Hepatocyte (in vitro differentiated cells): ENCODE measurements around the gene TMEM176A. TPM values are rescaled to one million over a fixed set of nuclear protein-coding genes. Genes with fewer than 3 reads are reported as not detected.

Experiments used
- DNase-seq: peaks from one replicate; pipeline ENCODE4 v3.0.0-alpha.2; 2016; ENCODE audit warnings: low spot score
- H2AFZ ChIP-seq: fragments of 200-600 bp; sonication (generic); 2 replicates; pipeline ENCODE4 v1.6.0; 2016; ENCODE audit warnings: antibody characterized with exemption, mild to moderate bottlenecking
- H3K27ac ChIP-seq: fragments of 200-600 bp; sonication (generic); 2 replicates; pipeline ENCODE4 v1.5.1; 2016; ENCODE audit warnings: mild to moderate bottlenecking
- H3K27me3 ChIP-seq: fragments of 200-600 bp; sonication (generic); 2 replicates; pipeline ENCODE4 v1.6.1; 2016
- H3K36me3 ChIP-seq: fragments of 200-600 bp; sonication (generic); replicated peaks from 2 replicates; pipeline ENCODE4 v1.5.1; 2016; ENCODE audit warnings: low read depth; ENCODE audit not compliant: insufficient read depth
- H3K4me1 ChIP-seq: fragments of 200-600 bp; sonication (generic); 2 replicates; pipeline ENCODE4 v1.5.1; 2016; ENCODE audit warnings: mild to moderate bottlenecking, moderate library complexity; ENCODE audit not compliant: insufficient read depth
- H3K4me2 ChIP-seq: fragments of 200-600 bp; sonication (generic); 2 replicates; pipeline ENCODE4 v1.6.0; 2016
- H3K4me3 ChIP-seq: fragments of 200-600 bp; sonication (generic); 2 replicates; pipeline ENCODE4 v1.5.1; 2016; ENCODE audit warnings: mild to moderate bottlenecking
- H3K79me2 ChIP-seq: fragments of 200-600 bp; sonication (generic); 2 replicates; pipeline ENCODE4 v1.6.0; 2017; ENCODE audit warnings: mild to moderate bottlenecking
- H3K9me2 ChIP-seq: fragments of 200-600 bp; sonication (generic); replicated peaks from 2 replicates; pipeline ENCODE4 v1.6.0; 2017; ENCODE audit warnings: mild to moderate bottlenecking; ENCODE audit not compliant: insufficient read depth
- H3K9me3 ChIP-seq: fragments of 200-600 bp; sonication (generic); 2 replicates; pipeline ENCODE4 v1.5.1; 2016; ENCODE audit warnings: low read depth, mild to moderate bottlenecking
- H4K20me1 ChIP-seq: fragments of 200-600 bp; sonication (generic); 2 replicates; pipeline ENCODE4 v1.6.0; 2016; ENCODE audit warnings: mild to moderate bottlenecking; ENCODE audit not compliant: insufficient read depth, poor library complexity, severe bottlenecking
- EZH2 ChIP-seq: fragments of 200-600 bp; sonication (generic); IDR thresholded peaks from 2 replicates; pipeline ENCODE4 v1.6.1; 2016; ENCODE audit warnings: antibody characterized with exemption, mild to moderate bottlenecking, borderline replicate concordance
- EZH2phosphoT487 ChIP-seq: fragments of 200-600 bp; sonication (generic); IDR thresholded peaks from one replicate; pipeline ENCODE4 v1.6.1; 2018; ENCODE audit warnings: antibody characterized with exemption, mild to moderate bottlenecking, low read depth, moderate library complexity; ENCODE audit not compliant: unreplicated experiment, severe bottlenecking
- WGBS: methylation state at CpG from one replicate; pipeline ENCODE4 v1.1.6; 2016; ENCODE audit warnings: low lambda C conversion rate; ENCODE audit errors: missing lambda C conversion rate; 5-methylcytosine and 5-hydroxymethylcytosine counted together
- polyA plus RNA-seq: library from polyadenylated mRNA; unstranded; fragments of >200 nt; fragmentation: Nextera tagmentation; extraction: Ambion mirVana; gene quantifications from 2 replicates; pipeline ENCODE4 v1.2.1, GENCODE V29; 2016
- total RNA-seq: library from RNA; depleted of rRNA; stranded (reverse); fragments of >200 nt; gene quantifications from 2 replicates; pipeline ENCODE4 v1.2.3, GENCODE V29; 2014
- TF ChIP-seq, protein P1 (sequence below): fragments of 200-600 bp; sonication (generic); IDR thresholded peaks from 2 replicates; pipeline ENCODE4 v1.5.1; 2016; ENCODE audit warnings: antibody characterized with exemption, mild to moderate bottlenecking; ENCODE audit not compliant: poor library complexity

The TMEM176A gene
- total and polyA plus RNA-seq, 2 experiments from 2014 or later, result 202 to 343 TPM

DNA sequence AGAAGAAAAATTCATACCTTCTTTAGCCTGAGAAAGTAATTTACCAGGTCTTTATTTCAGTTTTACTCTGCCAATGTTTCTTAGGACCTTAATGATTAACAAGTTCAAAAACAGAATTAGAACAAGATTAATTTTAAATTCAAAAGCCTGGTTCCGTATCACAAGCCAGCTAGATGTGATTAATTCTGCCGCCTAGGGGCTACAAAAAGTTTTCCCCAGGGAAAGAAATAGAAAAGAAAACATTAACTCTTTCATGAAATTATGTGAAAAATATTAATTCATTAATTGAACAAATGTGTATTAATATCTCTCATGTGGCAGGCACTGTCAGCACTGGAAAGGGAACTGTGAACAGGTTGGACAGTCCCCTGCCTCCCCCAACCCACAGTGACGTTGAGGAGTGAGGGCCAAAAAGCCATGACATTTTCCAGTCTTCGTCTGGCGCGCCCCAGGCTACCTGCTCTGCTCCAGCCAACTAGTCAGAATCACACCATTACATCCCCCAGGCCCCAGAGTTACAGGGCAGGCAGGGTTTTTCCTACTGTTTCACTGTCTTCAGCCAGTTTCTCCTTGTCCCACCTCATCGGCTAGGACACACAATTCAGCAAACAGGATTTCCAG lies 20.1 kb downstream of the TMEM176A start:
- Histone ChIP-seq H3K27ac (no peak overlapping the region), H3K9me2 (no peaks in the 10 kb centered on the region), H3K79me2 (no peaks in the 10 kb centered on the region), H3K4me3 (no peak overlapping the region), H3K36me3 (no peaks in the 10 kb centered on the region), H3K27me3 (no peaks in the 10 kb centered on the region), H3K4me2 (no peak overlapping the region), H3K4me1 (no peaks in the 10 kb centered on the region), H3K9me3 (peaks cover 7% of the 10 kb centered on the region), H2AFZ (no peak overlapping the region), H4K20me1 (no peaks in the 10 kb centered on the region)
- TF ChIP-seq EZH2, result no peak
- TF ChIP-seq, protein P1, sequence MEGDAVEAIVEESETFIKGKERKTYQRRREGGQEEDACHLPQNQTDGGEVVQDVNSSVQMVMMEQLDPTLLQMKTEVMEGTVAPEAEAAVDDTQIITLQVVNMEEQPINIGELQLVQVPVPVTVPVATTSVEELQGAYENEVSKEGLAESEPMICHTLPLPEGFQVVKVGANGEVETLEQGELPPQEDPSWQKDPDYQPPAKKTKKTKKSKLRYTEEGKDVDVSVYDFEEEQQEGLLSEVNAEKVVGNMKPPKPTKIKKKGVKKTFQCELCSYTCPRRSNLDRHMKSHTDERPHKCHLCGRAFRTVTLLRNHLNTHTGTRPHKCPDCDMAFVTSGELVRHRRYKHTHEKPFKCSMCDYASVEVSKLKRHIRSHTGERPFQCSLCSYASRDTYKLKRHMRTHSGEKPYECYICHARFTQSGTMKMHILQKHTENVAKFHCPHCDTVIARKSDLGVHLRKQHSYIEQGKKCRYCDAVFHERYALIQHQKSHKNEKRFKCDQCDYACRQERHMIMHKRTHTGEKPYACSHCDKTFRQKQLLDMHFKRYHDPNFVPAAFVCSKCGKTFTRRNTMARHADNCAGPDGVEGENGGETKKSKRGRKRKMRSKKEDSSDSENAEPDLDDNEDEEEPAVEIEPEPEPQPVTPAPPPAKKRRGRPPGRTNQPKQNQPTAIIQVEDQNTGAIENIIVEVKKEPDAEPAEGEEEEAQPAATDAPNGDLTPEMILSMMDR, result no peak
- no peak for TF ChIP-seq EZH2phosphoT487
- no peak for DNase-seq
- 73% methylated on average over 7 of the region's 7 CpGs for WGBS

- Histone ChIP-seq H3K9me2 (no peaks in the 10 kb centered on the region), H3K27ac (no peak overlapping the region), H3K36me3 (no peaks in the 10 kb centered on the region), H2AFZ (no peak overlapping the region), H3K27me3 (no peaks in the 10 kb centered on the region), H3K79me2 (no peaks in the 10 kb centered on the region), H4K20me1 (no peaks in the 10 kb centered on the region), H3K9me3 (no peaks in the 10 kb centered on the region), H3K4me3 (no peak overlapping the region), H3K4me1 (no peaks in the 10 kb centered on the region), H3K4me2 (no peak overlapping the region)
- TF ChIP-seq, protein P1, result no peak
- no peak for TF ChIP-seq EZH2phosphoT487
- TF ChIP-seq EZH2, result no peak
- WGBS, result 94% methylated on average over 8 of the region's 8 CpGs
- DNase-seq, result no peak
Measured at GRCh38 chr7:150823043-150823442, 22.5 kb downstream of the TMEM176A start.

- H4K20me1 ChIP-seq, result no peaks in the 10 kb centered on the region
- TF ChIP-seq, protein P1, result no peak
- no peak for TF ChIP-seq EZH2phosphoT487
- TF ChIP-seq EZH2, result no peak
- H3K79me2 ChIP-seq, result no peaks in the 10 kb centered on the region
- H3K27me3 ChIP-seq, result no peaks in the 10 kb centered on the region
- H3K4me1 ChIP-seq, result no peaks in the 10 kb centered on the region
- WGBS, result 72% methylated on average over 10 of the region's 10 CpGs
- no peak overlapping the region for H3K4me2 ChIP-seq
- no peak overlapping the region for H3K27ac ChIP-seq
- no peaks in the 10 kb centered on the region for H3K9me2 ChIP-seq
- no peaks in the 10 kb centered on the region for H3K36me3 ChIP-seq
- H3K9me3 ChIP-seq, result no peaks in the 10 kb centered on the region
- DNase-seq, result no peak
- no peak overlapping the region for H2AFZ ChIP-seq
- H3K4me3 ChIP-seq, result no peak overlapping the region
Measured at GRCh38 chr7:150823484-150824126, 23.0 kb downstream of the TMEM176A start.
